Thyroid gland (tissue), 4 donors: ENCODE data around the gene DRP2. TPM values are rescaled to one million over a fixed set of nuclear protein-coding genes. Genes with fewer than 3 reads are reported as not detected.
"Not testable (repeated sequence)": the region's sequence is repeated elsewhere in the genome, so short reads cannot be mapped to it uniquely, and the experiment has no call there.

Source experiments
- DNase-seq, 2 donors: peaks; one replicate each; pipeline ENCODE4 v3.0.0-alpha.2; 2019
- H3K27ac ChIP-seq, 3 donors: fragments of 200-600 bp; sonication (generic); 1 replicate in 2 of 3; 2 replicates in 1 of 3; pipeline ENCODE4 v1.5.1; 2016 to 2019; ENCODE audit warnings: mild to moderate bottlenecking in 1 of 3, moderate library complexity in 1 of 3
- H3K27me3 ChIP-seq: fragments of 200-600 bp; sonication (generic); one replicate; pipeline ENCODE4 v1.5.1; 2019
- H3K36me3 ChIP-seq, 2 donors: fragments of 200-600 bp; sonication (generic); one replicate each; pipeline ENCODE4 v1.5.1; 2016 to 2019
- H3K4me1 ChIP-seq, 2 donors: fragments of 200-600 bp; sonication (generic); one replicate each; pipeline ENCODE4 v1.5.1; 2017 to 2019
- H3K4me3 ChIP-seq, 3 donors: fragments of 200-600 bp; sonication (generic); replicated peaks in 1 of 3; 1 replicate in 2 of 3; 2 replicates in 1 of 3; pipeline ENCODE4 v1.5.1; 2016; ENCODE audit warnings: mild to moderate bottlenecking in 1 of 3
- H3K9me3 ChIP-seq: fragments of 200-600 bp; sonication (generic); one replicate; pipeline ENCODE4 v1.5.1; 2017
- POLR2A ChIP-seq, 2 donors: fragments of 450-650 bp; IDR thresholded peaks; one replicate each; pipeline ENCODE4 v1.6.1; 2017; ENCODE audit warnings: antibody characterized with exemption in 2 of 2, mild to moderate bottlenecking in 2 of 2, moderate library complexity in 1 of 2
- WGBS, 2 donors: methylation state at CpG; one replicate each; pipeline ENCODE4 v1.1.5; 2017; 5-methylcytosine and 5-hydroxymethylcytosine counted together
- intact Hi-C: fragments of 100-400 bp; cut with DNase I; formaldehyde crosslinking; loops from one replicate; pipeline ENCODE4 v1.15.1; 2023
- total RNA-seq, 4 donors: library from RNA; depleted of rRNA; stranded (reverse); fragments of >200 nt; gene quantifications; one replicate each; pipeline ENCODE4 v1.2.3, GENCODE V29; 2016
- TF ChIP-seq, protein P1 (sequence below), 6 experiments: fragments of 200-600 bp in 3 of 6; fragments of 450-650 bp in 3 of 6; sonication (generic) in 3 of 6; IDR thresholded peaks; one replicate each; pipeline ENCODE4 v1.5.1; 2016 to 2019; ENCODE audit warnings: antibody characterized with exemption in 6 of 6, mild to moderate bottlenecking in 2 of 6, inconsistent platforms in 1 of 6, moderate library complexity in 1 of 6

Gene DRP2, protein sequence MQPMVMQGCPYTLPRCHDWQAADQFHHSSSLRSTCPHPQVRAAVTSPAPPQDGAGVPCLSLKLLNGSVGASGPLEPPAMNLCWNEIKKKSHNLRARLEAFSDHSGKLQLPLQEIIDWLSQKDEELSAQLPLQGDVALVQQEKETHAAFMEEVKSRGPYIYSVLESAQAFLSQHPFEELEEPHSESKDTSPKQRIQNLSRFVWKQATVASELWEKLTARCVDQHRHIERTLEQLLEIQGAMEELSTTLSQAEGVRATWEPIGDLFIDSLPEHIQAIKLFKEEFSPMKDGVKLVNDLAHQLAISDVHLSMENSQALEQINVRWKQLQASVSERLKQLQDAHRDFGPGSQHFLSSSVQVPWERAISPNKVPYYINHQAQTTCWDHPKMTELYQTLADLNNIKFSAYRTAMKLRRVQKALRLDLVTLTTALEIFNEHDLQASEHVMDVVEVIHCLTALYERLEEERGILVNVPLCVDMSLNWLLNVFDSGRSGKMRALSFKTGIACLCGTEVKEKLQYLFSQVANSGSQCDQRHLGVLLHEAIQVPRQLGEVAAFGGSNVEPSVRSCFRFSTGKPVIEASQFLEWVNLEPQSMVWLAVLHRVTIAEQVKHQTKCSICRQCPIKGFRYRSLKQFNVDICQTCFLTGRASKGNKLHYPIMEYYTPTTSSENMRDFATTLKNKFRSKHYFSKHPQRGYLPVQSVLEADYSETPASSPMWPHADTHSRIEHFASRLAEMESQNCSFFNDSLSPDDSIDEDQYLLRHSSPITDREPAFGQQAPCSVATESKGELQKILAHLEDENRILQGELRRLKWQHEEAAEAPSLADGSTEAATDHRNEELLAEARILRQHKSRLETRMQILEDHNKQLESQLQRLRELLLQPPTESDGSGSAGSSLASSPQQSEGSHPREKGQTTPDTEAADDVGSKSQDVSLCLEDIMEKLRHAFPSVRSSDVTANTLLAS
- not detected for total RNA-seq

DNA sequence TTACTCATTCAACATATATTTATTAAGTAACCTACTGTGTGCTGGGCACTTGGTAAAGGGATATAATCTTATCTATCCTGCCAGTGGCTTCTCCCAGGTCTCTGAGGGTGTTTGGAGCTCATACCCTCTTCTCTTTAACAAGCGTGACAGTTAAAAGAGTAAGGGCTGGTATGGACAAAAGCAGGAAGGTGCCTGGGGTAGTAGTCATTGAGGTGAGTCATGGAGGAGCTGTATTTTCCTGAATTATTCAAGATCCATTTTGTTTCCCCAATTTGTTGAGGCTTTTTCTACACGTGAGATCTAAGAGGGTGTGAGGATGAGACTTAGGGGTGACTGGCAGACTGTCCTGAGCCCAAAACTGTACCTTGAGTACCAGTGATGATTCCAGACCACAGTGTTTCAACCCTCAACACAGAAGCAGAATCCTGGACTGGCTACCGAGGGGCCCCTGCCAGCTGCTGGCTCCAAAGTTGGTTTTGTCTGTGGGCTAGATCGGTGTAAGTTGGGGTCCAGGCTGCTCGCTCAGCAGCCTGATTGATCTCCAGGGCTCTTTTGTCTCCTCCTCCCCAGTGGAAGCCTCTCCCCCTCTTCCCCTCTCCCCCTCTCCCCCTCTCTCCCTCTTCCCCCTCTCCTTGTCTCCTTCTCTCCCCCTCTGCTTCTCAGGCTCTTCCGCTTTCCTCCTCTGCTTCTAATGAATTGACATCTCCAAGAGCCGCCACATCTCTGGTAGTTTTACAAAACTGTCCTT is at the start of gene DRP2:
Gene DRP2 (plus strand): TSS at position 671 of the 748 bp plus-strand sequence. CDS start 11,862 bp downstream, outside the sequence.
- Histone ChIP-seq H3K27me3 (no peaks in the 10 kb centered on the region), H3K9me3 (no peaks in the 10 kb centered on the region), H3K27ac (no peak within 1 kb of the TSS), H3K4me1 (no peaks in the 10 kb centered on the region), H3K36me3 (no peaks in the 10 kb centered on the region), H3K4me3 (no peak within 1 kb of the TSS)
- intact Hi-C loops = no loop called here
- 81 to 84% methylated on average over 6 to 7 of the region's 7 CpGs for WGBS, 2 donors
- TF ChIP-seq, protein P1, sequence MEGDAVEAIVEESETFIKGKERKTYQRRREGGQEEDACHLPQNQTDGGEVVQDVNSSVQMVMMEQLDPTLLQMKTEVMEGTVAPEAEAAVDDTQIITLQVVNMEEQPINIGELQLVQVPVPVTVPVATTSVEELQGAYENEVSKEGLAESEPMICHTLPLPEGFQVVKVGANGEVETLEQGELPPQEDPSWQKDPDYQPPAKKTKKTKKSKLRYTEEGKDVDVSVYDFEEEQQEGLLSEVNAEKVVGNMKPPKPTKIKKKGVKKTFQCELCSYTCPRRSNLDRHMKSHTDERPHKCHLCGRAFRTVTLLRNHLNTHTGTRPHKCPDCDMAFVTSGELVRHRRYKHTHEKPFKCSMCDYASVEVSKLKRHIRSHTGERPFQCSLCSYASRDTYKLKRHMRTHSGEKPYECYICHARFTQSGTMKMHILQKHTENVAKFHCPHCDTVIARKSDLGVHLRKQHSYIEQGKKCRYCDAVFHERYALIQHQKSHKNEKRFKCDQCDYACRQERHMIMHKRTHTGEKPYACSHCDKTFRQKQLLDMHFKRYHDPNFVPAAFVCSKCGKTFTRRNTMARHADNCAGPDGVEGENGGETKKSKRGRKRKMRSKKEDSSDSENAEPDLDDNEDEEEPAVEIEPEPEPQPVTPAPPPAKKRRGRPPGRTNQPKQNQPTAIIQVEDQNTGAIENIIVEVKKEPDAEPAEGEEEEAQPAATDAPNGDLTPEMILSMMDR (IDR thresholded peaks at IDR 0.05) = no peak
- no peak for DNase-seq

DNA sequence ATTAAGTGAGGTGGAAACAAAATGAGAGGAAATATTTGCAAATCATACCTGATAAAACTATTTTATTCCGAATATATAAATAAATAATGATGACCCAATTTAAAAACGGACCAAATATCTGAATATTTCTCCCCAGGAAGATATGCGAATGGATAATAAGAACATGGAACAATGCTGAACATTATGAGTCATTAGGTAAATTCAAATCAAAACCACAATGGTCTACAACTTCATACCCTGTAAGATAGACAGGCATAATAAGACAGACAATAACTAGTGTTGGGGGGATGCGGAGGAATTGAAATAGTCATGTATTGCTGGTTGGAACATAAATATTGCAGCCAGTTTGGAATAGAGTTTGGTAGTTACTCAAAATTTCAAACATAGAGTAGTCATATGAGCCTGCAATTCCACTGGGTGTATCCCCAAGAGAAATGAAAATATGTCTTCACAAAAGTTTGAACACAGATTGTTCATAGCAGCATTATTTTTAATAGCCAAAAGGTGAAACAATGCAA is 47.6 kb upstream of the DRP2 start:
- Histone ChIP-seq H3K27ac (no peak overlapping the region), H3K4me1 (no peaks in the 10 kb centered on the region), H3K4me3 (no peak overlapping the region), H3K36me3 (no peaks in the 10 kb centered on the region), H3K9me3 (no peaks in the 10 kb centered on the region), H3K27me3 (no peaks in the 10 kb centered on the region)
- intact Hi-C loops = no loop called here
- DNase-seq = no peak
- 75 to 82% methylated on average over 4 of the region's 4 CpGs for WGBS, 2 donors
- TF ChIP-seq, protein P1 (IDR thresholded peaks at IDR 0.05) = no peak
- TF ChIP-seq POLR2A (IDR thresholded peaks at IDR 0.05) = no peak

DNA sequence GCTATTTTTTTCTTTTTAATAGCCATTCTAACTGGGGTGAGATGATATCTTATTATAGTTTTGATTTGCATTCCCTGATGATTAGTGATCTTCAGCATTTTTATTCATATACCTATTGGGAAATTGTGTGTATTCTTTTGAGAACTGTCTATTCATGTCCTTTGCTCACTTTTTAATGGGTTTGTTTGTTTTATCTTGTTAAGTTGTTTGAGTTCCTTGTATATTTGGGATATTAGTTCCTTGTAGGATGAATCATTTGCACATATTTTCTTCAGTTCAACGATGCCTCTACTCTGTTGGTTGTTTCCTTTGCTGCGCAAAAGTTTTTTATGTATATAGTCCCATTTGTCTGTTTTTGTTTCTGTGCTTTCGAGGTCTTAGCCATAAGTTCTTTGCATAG is 43.1 kb upstream of the DRP2 start:
- intact Hi-C loops = no loop called here
- H3K36me3 ChIP-seq = no peaks in the 10 kb centered on the region
- no peak overlapping the region for H3K4me3 ChIP-seq
- no peak for DNase-seq
- no peak overlapping the region for H3K27ac ChIP-seq
- no peaks in the 10 kb centered on the region for H3K27me3 ChIP-seq
- TF ChIP-seq, protein P1 (IDR thresholded peaks at IDR 0.05) = no peak
- no peak for TF ChIP-seq POLR2A (IDR thresholded peaks at IDR 0.05)
- H3K4me1 ChIP-seq = no peaks in the 10 kb centered on the region
- no peaks in the 10 kb centered on the region for H3K9me3 ChIP-seq
- WGBS, 2 donors = 86 to 88% methylated on average over 3 of the region's 3 CpGs

DNA sequence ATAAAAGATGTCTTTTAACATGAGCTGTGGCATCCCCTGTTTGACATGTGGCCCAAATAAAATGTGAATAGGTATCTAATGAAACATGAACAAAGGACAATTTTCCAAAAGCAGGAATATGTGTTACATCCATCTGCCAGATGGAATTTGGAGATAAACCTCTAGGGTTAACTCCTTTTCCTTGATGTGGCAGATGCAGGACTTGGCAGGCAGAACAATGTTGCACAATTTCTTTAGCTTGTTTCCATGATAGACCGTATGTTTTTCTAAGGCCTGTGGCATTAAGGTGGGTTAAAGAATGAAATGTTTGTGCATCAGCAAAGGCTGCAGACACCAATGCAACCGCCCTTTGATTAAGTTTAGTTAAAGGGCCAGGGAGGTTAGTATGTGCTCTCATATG is 34.7 kb upstream of the DRP2 start:
- H3K4me3 ChIP-seq, H3K9me3 ChIP-seq, H3K4me1 ChIP-seq, DNase-seq, intact Hi-C loops, H3K27me3 ChIP-seq, H3K27ac ChIP-seq, H3K36me3 ChIP-seq: not testable (repeated sequence)
- WGBS, 2 donors = 69 to 88% methylated on average over 2 of the region's 2 CpGs

DNA sequence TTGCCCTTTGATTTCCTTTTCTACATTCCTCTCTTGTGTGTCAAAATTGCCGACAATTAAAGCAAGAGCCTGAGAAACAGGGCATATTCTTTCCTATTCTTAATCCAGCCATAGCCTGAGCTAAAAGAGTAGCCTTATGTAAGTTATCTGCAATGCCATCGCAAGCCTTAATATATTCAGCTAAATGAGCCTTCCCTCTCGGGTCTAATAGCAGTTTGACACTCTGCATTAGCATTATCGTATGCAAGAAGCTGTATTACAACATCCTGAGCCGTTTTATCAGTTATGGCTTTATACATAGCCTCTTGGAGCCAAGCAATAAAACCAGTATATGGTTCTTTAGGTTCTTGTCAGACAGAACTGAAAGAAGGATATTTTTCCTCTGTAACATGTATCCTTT is 31.6 kb upstream of the DRP2 start:
- DNase-seq, H3K27me3 ChIP-seq, intact Hi-C loops, H3K4me1 ChIP-seq, H3K4me3 ChIP-seq, H3K36me3 ChIP-seq, H3K27ac ChIP-seq, H3K9me3 ChIP-seq: not testable (repeated sequence)
- whole genome bisulfite sequencing, 2 donors = 49 to 71% methylated on average over 5 of the region's 5 CpGs
